Left ventricle myocardium superior (tissue), 1 donor: ENCODE measurements around the gene CDK15. TPM values are rescaled to one million over a fixed set of nuclear protein-coding genes. Genes with fewer than 3 reads are reported as not detected.
"Not testable (repeated sequence)": the region's sequence is repeated elsewhere in the genome, so short reads cannot be mapped to it uniquely, and the experiment has no call there.

Experiments
- ATAC-seq: fragments of 200-7000 bp; cut with Tn5 transposase; one replicate; pipeline ENCODE4 v1.9.1; 2020; ENCODE audit warnings: mild to moderate bottlenecking, moderate library complexity
- DNase-seq: peaks from one replicate; pipeline ENCODE4 v3.0.0-alpha.2; 2020
- intact Hi-C: fragments of 100-400 bp; cut with micrococcal nuclease; formaldehyde crosslinking; loops from one replicate; pipeline ENCODE4 v1.11.0; 2022
- total RNA-seq: library from RNA; stranded (reverse); fragmentation: NEBNext Ultra II Directional; extraction: Animal tissue kit (Norgen Biotek cat#: 25700); gene quantifications from one replicate; pipeline ENCODE4 v1.2.1, GENCODE V29; 2021
- donor health status: DM: no; HTN: yes; CAD: no; lungs with severe emphysema.

Gene CDK15
- total RNA-seq, 1 donor from 2014 or later = 0.30 TPM

DNA sequence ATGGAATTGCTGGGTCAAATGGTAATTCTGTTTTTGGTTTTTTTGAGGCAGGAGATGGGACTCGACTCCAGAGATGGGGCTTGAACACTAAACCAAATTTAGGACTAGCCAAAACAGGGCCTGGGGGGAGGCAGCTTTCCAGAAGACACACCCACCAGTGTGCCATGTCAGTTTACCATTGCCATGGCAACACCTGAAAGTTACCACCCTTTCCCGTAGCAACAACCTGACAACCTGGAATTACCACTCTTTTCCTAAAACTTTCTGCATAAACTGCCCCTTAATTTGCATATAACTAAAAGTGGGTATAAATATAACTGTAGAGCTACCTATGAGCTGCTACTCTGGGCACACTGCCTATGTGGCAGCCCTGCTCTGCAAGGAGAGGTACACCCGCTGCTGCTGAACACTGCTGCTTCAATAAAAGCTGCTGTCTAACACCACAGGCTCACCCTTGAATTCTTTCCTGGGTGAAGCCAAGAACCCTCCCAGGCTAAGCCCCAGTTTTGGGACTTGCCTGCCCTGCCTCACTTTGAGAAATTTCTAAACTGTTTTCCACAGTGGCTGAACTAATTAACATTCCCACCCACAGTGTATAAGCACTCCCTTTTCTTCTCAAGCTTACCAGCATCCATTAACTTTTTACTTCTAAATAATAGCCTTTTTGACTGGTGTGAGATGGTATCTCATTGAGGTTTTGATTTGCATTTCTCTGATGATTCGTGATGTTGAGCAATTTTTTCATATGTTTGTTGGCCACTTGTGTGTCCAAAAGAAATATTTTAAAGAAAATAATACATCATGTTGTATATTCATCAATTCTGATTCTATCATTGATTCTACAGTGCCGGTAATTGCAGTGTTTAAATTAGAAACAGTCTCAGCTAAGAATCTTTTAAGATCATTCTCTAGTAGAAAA is 10.6 kb downstream of the CDK15 start:
- intact Hi-C loops = no loop called here
- ATAC-seq (no peak), DNase-seq (no peak)

DNA sequence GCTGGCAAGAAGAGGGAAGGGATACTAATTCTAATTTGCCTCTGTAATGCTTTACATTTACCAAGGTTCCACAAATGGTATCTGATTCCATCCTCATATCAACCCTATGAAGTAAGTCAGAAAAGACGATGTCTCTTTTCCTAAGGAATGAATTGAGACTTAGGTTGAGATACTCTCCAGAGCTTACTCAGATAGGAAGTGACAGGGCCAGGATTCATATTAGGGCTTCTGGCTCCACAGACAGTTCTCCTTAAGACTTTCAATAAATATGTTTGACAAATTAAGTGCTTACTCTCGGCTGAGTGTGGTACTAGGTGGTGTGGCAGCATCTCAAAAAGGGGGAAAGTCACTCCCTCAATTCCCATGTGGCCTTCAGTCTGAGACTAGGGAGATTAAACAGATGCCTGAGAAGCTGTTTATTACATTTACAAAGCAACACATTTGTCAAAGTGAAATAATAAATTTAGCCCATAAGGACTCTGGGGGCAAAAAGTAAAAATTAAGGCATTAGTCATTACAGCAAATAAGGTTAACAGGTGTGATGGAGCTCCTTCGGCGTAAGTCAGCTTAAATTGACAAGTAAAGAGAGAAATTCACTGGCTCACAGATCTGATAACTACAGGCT is 14.2 kb downstream of the CDK15 start:
- intact Hi-C loops = no loop called here
- DNase-seq (no peak), ATAC-seq (no peak)

DNA sequence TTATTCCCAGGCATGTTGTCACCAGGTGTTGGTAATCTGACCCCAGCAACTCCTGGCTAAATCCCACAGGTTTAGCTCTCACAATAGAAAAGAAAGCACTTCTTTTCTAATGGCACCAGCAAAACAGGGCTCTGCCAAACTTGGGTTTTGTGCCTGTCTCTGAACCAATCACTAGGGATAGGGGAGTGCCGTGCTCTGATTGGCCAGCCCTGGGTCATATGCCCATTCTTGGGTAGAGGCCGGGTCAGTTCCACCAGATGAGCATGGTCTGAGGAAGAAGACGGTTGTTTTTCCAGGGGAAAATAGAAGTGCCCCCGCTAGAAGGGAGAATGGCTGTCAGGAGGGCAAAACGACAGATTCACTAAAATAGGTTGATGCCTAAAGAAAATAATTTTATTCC is 14.7 kb downstream of the CDK15 start:
- no peak for DNase-seq
- no peak for ATAC-seq
- intact Hi-C loops = no loop called here

DNA sequence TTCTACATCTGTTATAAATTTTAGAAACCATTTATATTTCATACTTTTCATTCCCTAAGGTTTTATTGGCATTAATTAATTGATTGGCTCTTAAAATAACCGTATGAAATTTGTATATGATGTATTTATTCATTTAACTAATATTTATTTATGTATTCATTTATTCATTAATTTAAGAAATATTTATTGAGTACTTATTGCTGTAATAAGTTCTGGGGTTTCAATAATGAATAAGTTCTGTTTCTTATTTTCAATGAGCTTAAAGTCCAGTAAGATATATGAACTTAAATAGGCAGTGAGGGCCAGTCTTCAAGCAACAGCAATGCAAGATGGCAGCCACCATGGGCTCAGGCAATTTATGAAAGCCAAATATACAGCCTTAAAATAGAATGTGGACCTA is 17.9 kb downstream of the CDK15 start:
- intact Hi-C loops = no loop called here
- ATAC-seq (no peak), DNase-seq (no peak)

DNA sequence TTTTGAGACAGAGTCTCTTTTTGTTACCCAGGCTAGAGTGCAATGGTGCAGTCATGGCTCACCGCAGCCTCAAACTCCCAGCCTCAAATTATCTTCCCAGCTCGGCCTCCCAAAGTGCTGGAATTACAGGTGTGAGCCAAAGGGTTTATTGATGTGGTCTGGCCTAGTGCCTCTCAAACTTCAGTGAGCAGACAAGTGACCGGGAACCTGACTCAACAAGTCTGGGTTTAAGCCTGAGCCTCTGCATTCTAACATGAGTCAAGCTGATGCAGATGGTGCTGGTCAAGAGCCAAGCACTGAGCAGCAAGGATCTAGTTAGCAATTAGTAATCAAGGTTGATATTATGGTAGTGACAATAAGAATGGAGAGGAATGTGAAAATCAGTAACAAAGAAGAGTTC is 21.3 kb downstream of the CDK15 start:
- no peak for DNase-seq
- no peak for ATAC-seq
- intact Hi-C loops = no loop called here

DNA sequence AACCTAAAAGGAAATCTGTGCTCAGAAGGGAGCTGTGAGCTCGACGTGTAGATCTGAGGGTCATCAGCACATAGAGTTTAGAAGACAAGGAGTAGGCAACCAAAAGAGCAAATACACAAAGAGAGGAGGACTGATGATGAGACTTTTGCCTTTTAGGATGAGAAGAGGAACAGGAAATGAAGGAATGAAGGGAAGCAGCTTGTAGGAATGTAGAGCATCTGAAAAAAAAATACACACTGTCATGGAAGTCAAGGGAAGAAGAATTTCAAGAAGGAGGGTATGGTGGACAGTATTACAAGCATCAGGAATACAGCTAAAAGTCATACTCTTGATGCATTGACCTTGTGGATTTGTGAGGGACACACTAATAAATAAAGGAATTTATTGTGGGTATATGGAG is 21.9 kb downstream of the CDK15 start:
- no peak for ATAC-seq
- intact Hi-C loops = no loop called here
- no peak for DNase-seq

DNA sequence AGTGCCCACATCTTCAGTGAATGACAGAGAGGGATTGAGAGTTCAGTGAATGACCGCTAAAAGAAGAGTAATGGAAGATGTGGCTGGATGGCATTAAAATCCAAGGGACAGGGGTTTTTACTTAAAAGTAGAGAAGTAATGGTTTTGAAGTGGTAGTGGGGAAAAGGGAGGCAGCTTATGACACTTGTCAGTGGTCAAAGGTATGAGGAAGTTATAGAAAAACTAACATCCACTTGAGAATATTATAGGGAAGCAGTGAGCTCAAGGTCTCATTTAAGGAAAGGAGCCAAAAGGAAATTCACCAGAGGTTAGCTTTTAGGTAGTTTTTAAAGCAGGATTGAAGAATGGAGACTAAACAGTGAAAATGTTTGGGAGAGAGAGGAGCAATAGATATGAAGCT is 24.3 kb downstream of the CDK15 start:
- DNase-seq (no peak), ATAC-seq (no peak)
- intact Hi-C loops = no loop called here

DNA sequence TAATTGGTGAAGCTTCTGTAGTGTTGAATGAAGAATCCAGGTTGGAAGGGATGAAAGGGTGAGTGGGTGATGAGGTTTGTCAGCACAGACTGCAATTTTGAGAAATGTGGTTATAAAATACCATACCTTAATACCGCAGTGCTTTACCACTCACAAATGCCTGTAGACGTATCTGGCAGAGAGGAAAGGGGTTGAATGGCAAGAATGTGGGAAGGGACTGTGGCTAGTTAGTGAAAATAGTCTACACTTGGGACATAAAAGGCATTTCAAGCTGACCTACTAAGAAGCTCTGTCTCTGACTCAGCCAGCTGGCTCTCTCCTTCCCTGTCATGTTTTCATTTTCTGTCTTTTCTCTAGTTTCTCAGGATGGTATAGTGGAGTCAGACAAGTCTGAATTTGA is 25.1 kb downstream of the CDK15 start:
- DNase-seq (no peak), ATAC-seq (no peak)
- intact Hi-C loops = no loop called here

DNA sequence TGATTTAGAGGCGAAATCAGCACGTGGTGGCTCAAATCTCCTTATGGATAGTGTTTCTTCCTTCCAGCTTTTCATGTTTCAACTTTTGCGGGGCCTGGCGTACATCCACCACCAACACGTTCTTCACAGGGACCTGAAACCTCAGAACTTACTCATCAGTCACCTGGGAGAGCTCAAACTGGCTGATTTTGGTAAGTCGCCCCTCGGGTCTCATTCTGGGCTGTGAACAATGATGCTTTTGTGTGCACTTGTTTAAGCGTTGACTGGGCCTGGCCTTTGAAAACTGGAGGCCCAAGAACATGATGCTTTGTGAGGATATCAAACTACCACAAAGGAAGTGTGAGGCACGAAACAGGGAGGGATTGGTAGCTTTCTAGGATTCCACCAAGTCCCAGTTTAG is 27.4 kb downstream of the CDK15 start:
- no peak for DNase-seq
- intact Hi-C loops = no loop called here
- ATAC-seq = no peak

DNA sequence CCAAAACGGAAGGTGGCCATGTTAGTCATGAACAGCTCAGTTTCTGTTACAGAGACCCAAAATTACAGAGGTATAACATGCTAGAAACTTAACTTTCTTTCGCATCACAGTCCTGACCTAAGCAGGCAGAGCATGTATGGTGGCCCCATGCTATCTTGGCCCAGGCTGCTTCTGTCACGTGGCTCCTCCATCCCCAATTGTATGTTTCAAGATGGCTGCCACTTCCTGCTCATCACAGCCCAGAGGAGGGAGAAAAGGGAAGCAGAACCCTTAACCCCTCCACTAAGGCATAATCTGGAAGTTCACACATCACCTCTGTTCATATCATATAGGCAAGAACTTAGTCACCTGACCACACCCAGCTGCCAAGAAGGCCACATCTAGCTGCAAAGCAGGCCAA is 28.7 kb downstream of the CDK15 start:
- no peak for DNase-seq
- intact Hi-C loops = no loop called here
- no peak for ATAC-seq

DNA sequence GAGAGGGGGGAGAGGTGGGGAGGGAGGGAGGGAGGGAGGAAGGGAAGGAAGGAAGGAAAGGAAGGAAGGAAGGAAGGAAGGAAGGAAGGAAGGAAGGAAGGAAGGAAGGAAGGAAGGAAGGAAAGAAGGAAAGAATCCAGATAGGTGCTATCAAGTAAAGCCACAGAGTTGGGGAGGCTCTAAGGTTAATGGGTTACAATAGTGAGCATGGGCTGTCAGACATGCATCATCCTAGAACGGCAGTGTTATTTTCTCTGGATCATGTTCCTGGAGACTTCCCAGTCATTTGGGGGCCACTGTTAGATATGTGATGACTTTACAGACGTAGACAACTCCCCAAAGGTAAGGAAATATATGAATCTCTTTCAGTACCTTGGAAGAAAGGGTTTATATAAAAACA is 31.1 kb downstream of the CDK15 start:
- intact Hi-C loops = no loop called here
- no peak for ATAC-seq
- DNase-seq = no peak

DNA sequence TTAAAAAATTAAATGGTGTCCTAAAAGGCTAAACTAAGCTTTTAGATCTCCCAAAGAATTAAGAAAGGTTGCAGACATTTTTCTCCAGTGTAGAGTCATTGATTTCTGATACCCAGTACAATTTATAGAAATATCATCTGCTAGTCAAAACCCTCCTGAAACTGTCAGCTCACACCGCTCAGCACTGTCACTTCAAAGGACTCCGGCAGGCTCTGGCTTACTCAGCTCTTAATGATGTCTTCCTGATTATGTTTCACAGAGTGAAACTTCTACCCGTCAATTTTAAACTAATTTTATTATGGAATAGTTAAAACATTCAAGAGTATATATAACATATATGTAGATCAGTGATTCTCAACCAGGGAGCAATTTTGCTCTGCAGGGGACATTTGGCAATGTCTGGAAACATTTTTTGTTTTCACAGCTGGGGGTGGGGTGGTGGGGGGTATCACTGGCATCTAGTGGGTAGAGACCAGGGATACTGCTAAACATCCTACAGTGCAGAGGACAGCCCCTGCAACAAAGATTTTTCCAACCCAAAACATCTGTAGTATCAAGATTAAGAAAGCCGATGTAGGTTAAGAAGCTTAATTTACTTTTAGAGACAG is 31.6 kb downstream of the CDK15 start:
- DNase-seq (no peak), ATAC-seq (no peak)
- intact Hi-C loops = no loop called here

DNA sequence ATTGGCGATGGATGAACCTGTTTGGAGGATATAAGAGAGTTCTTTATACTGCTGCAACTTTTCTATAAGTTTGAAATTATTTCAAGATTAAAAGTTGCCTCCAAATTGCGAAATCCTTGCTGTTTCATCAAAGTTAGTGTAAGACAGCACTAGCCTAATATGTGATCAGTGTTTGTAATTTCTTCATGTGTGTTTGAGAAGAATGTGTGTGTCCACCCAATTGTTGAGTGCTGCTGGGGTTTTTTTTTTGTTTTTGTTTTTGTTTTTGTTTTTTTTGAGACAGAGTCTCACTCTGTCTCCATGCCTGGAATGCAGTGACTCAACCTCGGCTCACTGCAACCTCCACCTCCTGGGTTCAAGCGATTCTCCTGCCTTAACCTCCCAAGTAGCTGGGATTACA is 33.4 kb downstream of the CDK15 start:
- DNase-seq (no peak), ATAC-seq (no peak)
- intact Hi-C loops = no loop called here

DNA sequence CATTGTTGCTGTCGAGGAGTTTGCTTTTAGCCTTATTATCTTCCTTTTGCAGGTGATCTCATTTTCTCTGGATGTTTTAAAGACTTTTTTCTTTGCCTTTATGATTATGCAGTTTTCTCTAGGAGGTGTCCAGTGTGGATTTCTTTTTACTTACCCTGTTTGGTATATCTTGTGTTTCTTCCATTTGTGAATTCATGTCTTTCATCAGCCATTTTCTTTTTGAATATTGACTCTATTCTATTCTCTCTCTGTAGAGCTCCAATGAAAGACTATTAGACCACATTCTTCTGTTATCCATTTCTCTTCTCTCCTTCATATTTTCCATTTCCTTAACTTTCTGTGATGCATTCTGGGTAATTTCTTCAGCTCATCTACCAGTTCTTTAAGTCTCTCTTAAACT is 34.4 kb downstream of the CDK15 start:
- DNase-seq (no peak), ATAC-seq (no peak)
- intact Hi-C loops = no loop called here

DNA sequence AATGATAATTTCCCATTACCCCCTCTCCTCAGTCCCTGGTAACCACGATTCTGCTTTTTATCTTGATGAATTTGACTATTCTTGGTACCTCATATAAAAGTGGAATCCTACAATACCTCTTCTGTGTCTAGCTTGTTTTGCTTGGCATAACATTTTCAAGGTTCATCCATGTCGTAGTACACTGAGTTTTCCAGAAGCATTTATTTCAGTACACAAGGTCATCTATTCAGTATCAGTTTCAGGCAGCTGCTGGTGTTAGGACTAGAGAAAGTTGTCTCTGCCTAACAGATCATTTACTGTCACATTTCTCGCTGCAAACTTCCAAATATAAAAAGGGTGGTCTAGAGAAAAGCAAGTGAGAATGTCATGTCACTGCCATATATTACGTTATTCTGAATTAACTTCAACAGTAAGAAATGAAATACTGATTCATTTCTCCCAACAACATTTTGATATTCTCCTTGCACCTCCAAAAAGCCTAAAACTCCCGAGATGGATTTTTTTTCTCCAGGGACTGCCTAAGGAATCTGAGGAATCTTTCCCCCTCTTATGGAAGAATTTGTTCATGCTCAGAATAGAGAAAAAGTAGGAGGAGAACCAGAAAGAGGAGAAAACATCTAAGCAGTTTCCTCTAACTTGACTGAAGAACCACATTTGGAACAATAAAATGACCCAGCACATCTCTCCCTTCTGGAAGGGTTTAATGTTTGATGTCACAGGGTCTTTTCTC is 36.0 kb downstream of the CDK15 start:
- intact Hi-C loops = no loop called here
- DNase-seq = no peak
- no peak for ATAC-seq

DNA sequence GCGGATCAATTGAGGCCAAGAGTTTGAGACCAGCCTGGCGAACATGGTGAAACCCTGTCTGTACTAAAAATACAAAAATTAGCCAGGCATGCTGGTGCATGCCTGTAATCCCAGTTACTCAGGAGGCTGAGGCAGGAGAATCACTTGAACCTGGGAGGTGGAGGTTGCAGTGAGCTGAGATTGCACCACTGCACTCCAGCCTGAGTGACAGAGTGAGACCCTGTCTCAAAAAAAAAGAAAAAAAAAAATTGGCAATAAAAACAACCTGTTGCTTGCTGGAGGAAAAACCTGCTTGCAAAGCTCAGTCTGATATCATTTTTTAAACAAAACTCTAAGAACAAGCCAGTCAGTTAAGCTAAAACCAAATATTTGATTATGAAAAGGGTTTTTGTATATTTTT is 38.6 kb downstream of the CDK15 start:
- intact Hi-C loops, DNase-seq, ATAC-seq: not testable (repeated sequence)

DNA sequence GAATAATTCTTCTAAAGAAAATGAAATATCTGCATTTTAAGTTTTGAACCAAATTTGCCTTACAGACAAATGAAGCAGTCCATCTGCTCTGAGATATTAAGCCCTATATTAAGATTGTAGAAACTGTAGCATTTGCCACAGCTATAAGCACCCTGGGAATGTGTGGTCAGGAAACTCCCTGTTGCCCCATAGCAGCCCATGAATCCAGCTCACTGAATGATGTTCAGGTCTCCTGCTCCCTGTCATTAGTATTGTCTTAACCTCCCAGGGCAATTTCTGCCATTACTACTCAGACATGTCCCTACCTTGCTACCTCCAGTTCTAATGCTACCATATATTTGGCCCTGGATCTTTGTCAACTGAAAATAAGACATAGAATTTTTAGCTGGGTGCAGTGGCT is 41.1 kb downstream of the CDK15 start:
- no peak for ATAC-seq
- intact Hi-C loops = no loop called here
- DNase-seq = no peak

DNA sequence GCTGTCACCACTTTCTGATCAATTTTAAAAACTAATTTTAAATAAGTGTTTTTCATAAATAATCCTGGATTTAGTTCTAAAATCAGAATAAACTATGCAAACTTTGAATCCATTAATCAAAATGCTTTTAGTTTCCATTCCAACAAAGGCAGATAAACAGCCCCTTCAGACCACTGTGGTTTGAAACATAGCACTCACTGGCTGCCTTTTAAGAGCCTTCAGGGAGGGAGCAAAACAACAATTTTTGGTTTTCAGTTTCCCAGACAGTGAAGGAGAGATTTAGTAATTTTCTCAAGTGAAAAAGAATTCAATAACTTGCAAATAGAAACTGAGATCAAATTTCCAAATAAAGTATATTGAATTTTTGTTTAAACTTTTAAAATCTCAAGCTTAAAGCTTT is 46.1 kb downstream of the CDK15 start:
- intact Hi-C loops = no loop called here
- ATAC-seq (no peak), DNase-seq (no peak)

DNA sequence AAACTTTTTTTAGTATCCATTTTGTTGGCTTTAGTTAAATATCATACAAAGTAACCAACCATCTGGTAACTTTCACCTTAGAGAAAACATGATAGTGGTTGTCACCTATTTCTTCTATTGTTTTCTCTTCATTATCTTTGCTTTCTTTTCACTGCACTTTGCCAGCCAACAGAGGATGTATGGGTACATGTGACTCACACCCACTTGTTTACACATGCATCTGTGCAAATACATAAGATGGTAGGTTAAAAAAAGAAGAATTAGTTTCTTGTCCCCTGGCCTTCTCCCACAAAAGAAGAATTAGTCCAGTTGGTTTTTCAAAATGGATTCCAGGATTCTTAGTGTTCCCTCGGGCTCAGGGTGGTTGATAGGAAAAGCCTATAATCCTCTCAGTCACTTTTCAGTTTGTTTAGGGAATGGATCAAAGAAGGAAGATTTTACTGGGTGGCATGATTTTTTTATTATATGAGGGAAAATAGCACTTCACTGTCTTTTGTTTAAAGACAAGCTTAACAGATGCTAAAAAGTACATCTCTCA is 46.6 kb downstream of the CDK15 start:
- intact Hi-C loops = no loop called here
- ATAC-seq = no peak

More for the DNA sequence above, 46.6 kb downstream of the CDK15 start:
- no peak for DNase-seq
